ENCODE measurements around the gene SOS1. TPM values are rescaled to one million over a fixed set of nuclear protein-coding genes. Genes with fewer than 3 reads are reported as not detected.

SOS1 gene
- total and polyA plus RNA-seq, 2 donors (not counting 3 experiments of a cell fraction or from before 2014, with no cell fraction given) = 22.2 to 32.5 TPM

DNA sequence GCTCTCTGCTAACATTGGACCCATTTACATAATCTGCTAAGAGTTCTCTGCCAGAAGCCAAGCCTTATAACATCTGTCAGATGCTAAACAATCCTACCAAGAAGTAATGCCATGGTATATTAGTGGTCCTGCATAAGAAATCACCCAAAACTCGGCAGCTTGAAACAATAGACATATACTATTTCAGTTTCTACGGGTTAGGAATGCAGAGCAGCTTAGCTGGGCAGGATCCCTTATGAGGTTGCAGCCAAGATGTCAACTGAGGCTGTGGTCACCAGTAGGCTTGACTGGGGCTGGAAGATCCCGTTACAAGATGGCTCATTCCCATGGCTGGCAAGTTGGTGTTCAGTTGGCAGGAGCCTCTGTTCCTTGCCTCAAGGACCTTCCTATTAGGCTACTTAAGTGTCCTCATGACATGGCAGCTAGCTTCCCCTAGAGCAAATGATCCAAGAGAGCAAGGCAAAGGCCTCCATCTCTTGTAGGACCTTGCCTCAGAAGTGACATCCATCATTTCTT lies 25.1 kb upstream of the SOS1 start:
- no peaks in the 10 kb centered on the region for H3K27me3 ChIP-seq (ENCODE audit: control insufficient read depth in 2 of 2, insufficient read depth in 2 of 2, low read length in 2 of 2)
- dilution Hi-C loops (cut with MboI; ENCODE audit: extremely low pct_ligation_motif_present, low sequenced_read_pairs) = no loop called here
- FAIRE-seq (no peak), DNase-seq (ENCODE audit: low read depth, low spot score) (no peak)
- H2AFZ ChIP-seq (ENCODE audit: low read depth, low read length) = no peak overlapping the region
- no peaks in the 10 kb centered on the region for H3K79me2 ChIP-seq (ENCODE audit: control insufficient read depth, insufficient read depth, low read length)
- intact Hi-C loops (cut with micrococcal nuclease) = no loop called here
- no peaks in the 10 kb centered on the region for H4K20me1 ChIP-seq (replicated peaks; ENCODE audit: control insufficient read depth, extremely low read depth, insufficient read depth, low read length)
- H3K27ac ChIP-seq (ENCODE audit: insufficient read depth, low read depth, low read length) = no peak overlapping the region
- ChIA-PET CTCF (no interaction called here), POLR2A (no interaction called here)
- TF ChIP-seq FOS (IDR thresholded peaks at IDR 0.05; ENCODE audit: borderline replicate concordance, insufficient read depth, low read length) (no peak), EZH2 (IDR thresholded peaks at IDR 0.05; ENCODE audit: borderline replicate concordance, low read depth, low read length, severe bottlenecking) (no peak), JUN (IDR thresholded peaks at IDR 0.05; ENCODE audit: borderline replicate concordance, insufficient read depth, insufficient read length, low read depth) (no peak), POLR2A (IDR thresholded peaks at IDR 0.05; ENCODE audit: low read depth, low read length) (no peak), GATA2 (IDR thresholded peaks at IDR 0.05; ENCODE audit: insufficient read depth, insufficient read length, low read depth, low read length) (no peak), POLR2AphosphoS5 (IDR thresholded peaks at IDR 0.05; ENCODE audit: insufficient read depth, low read depth, low read length) (no peak), MYC (IDR thresholded peaks at IDR 0.05; ENCODE audit: low read depth, low read length) (no peak)
- TF ChIP-seq, protein P1, sequence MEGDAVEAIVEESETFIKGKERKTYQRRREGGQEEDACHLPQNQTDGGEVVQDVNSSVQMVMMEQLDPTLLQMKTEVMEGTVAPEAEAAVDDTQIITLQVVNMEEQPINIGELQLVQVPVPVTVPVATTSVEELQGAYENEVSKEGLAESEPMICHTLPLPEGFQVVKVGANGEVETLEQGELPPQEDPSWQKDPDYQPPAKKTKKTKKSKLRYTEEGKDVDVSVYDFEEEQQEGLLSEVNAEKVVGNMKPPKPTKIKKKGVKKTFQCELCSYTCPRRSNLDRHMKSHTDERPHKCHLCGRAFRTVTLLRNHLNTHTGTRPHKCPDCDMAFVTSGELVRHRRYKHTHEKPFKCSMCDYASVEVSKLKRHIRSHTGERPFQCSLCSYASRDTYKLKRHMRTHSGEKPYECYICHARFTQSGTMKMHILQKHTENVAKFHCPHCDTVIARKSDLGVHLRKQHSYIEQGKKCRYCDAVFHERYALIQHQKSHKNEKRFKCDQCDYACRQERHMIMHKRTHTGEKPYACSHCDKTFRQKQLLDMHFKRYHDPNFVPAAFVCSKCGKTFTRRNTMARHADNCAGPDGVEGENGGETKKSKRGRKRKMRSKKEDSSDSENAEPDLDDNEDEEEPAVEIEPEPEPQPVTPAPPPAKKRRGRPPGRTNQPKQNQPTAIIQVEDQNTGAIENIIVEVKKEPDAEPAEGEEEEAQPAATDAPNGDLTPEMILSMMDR (IDR thresholded peaks at IDR 0.05; ENCODE audit: extremely low read depth in 1 of 2, insufficient read depth in 1 of 2, low read depth in 1 of 2, low read length in 2 of 2) = no peak
- TF ChIP-seq, protein P2, sequence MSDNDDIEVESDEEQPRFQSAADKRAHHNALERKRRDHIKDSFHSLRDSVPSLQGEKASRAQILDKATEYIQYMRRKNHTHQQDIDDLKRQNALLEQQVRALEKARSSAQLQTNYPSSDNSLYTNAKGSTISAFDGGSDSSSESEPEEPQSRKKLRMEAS (IDR thresholded peaks at IDR 0.05; ENCODE audit: insufficient read depth, insufficient read length) = no peak
- no peaks in the 10 kb centered on the region for H3K9me1 ChIP-seq (replicated peaks; ENCODE audit: control insufficient read depth, extremely low read depth, insufficient read depth, low read length)
- no peak overlapping the region for H3K4me2 ChIP-seq (ENCODE audit: insufficient read depth, low read length)
- no peak overlapping the region for H3K9ac ChIP-seq (replicated peaks; ENCODE audit: extremely low read depth, insufficient read depth, low read length)
- BruUV-seq (replicated peaks) = no TSS peak
- no peak overlapping the region for H3K4me3 ChIP-seq (replicated peaks in 1 of 3; ENCODE audit: insufficient read depth in 1 of 3, low read depth in 1 of 3, low read length in 3 of 3)
- H3K9me3 ChIP-seq (replicated peaks; ENCODE audit: control insufficient read depth, insufficient read depth, low read length) = no peaks in the 10 kb centered on the region
- no peaks in the 10 kb centered on the region for H3K36me3 ChIP-seq (ENCODE audit: control insufficient read depth in 2 of 2, extremely low read depth in 1 of 2, insufficient read depth in 2 of 2, low read length in 2 of 2)
- no peaks in the 10 kb centered on the region for H3K4me1 ChIP-seq (ENCODE audit: control insufficient read depth, extremely low read depth, insufficient read depth, low read length)
